ENCODE measurements around the gene HIPK2.
"Not testable (repeated sequence)": the region's sequence is repeated elsewhere in the genome, so short reads cannot be mapped to it uniquely, and the experiment has no call there.

HIPK2 gene

DNA sequence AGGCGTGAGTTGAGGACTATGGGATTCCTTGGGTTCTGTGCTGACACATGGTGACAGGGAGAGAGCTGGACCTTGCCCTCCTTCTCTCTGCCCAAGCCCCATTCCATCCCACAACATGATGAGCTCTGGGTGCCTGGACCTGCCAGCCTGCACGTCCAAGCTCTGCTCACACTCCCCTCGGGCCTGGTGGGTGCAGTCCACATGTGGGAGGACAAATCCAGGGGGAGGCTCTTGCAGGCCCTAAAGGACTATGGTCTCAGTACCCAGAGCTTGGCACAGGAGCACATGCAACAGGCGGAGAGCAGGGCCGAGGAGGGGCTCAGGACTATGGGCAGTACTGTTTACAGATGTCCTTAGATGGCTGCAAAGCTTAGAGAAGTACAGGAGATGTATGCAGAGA is 162.9 kb downstream of the HIPK2 start:
- DNase-seq: no peak

DNA sequence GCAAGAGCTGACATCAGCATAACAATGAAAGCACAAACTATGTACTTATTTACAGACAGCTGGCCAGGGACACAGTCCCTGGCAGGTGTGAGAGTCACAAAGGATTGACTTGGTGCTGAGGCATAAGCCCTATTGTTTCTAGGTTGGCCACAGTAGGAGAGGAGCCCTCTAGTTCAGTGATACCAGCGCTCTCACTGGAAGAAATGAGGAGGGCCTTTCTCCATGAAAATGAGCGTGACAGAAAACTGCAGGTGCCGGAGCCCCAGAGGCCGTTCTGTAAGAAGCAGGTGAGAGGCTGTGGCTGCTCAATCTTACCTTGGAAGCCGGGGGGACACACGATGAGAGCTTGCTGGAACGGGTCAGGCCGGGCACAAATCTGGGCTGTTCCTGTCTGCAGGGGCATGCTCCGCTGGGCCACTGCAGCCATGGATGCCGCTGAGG is 163.8 kb downstream of the HIPK2 start:
- no peak for DNase-seq

DNA sequence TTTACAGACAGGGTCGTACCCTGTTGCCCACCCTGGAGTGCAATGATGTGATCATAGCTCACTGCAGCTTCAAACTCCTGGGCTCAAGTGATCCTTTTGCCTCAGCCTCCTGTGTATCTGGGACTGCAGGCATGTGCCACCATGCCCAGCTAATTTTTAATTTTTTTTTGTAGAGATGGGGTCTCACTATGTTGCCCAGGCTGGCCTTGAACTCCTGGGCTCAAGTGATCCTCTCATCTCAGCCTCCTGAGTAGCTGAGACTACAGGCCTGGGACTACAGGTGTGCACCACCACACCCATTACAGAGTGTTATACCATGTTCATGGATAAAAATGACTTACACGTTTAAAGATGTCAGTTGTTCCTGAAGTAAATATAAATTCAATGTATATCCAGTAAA is 166.2 kb downstream of the HIPK2 start:
- not testable (repeated sequence) for DNase-seq

DNA sequence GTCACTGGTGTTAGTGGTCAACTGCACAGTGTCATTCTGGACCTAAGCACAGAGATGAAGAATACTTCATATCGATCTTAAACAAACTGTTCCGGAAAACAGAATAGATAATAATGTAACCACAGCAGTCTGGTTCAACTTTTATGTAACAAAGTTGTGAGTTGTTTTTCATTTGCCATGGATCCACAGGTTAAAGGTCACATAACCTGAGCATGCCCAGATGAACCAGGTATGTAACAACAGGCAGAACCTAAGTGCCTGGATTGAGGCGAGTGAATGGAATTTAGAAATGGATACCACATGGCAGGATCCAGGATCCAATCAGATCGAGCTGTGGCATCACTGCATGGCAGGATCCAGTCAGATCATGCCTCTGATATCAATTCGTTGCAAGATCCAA is 167.2 kb downstream of the HIPK2 start:
- no peak for DNase-seq

DNA sequence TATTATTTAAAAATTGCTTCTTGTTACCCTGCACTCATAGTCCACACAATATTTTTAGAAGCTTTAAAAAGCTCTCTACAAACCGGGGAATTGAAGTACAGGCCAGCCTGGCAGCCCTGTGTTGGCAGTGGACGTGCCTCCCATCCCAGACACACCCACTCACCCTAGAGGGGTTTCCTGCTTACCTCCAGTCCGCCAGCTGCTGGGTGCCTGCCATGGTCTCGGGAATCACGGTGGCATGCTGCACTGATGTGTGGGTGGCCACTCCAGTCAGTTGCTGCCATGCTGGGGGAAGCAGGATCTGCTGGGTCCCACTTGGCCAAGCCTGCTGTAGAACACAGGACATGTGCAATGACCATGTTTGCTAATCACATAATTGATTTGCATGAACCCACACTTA is 173.9 kb downstream of the HIPK2 start:
- no peak for DNase-seq

DNA sequence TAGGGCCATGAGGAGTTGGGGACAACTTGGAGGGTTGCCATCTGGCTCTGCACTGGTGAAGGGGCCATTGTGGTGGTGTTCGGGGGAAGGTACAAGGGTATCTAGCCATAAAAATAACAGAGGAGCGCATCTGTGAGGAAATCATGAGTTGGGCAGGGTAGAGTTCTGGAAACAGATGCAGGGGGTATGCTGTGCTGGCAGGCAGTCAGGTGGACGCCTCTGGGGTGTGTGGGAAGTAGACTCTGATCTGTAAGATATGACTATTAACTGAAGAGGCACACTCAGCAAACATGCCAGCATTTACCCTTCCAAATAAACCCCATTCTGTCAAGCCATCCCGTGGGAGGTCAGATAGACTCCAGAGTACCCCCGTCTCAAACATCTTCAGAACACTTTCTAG is 174.5 kb downstream of the HIPK2 start:
- no peak for DNase-seq

DNA sequence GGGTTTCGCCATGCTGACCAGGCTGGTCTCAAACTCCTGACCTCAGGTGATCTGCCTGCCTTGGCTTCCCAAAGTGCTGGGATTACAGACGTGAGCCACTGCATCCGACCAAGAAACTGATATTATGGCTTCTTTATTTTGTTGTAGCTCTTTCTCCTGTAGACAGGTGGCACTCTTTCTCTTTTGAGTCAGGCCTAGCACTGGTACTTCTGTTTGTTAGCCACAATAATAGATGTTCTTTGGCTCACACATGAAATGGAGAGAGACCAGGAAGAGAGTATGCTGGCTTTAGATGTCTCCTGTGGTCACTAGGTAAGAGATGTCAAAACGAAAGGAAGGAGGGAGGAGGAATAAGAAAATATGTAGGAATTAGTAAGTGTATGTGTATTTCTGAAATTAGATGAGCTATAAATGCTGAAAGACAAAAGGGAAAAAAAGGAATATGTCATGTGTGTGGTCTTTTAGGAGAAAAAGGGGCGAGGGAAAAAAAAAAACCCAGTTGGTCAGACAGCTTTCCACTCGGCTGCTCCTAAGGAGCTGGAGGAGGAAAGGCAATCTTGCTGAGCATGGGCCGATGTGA is 175.6 kb downstream of the HIPK2 start:
- no peak for DNase-seq

DNA sequence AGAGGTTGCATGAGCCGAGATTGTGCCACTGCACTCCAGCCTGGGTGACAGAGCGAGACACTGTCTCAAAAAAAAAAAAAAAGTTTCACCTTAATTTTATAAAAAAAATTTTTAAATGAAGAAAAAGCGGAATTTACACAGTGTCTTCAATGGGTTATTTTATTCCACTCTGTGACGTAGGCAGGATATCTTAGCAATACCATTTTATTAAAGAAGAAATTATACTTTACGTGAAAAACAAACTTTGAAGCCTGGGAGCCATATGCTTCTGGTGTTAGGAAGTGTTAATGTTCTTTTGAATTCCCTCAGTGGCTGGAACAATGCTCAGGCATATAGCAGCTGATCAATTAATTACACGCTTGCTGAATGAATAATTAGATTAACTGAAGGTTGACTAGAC is 176.6 kb downstream of the HIPK2 start:
- DNase-seq: no peak

DNA sequence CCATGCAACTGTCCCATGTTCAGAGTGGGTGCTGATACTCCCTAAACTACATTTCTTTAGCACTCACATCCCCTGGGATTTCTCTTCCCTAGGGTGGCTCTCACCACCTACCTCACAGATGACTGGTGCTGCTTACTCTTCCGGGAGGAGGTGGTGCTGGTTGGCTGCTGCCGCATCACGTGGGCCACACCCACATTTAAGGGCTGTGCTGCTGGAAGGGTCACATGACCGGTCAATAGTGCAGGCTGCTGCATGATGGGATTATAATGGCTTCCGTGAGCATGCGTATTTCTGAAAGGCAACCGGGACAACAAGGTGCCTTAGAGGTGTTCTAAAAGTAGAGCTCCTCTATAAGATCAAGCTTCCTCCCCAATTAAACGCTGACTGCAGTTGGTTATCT is 177.5 kb downstream of the HIPK2 start:
- DNase-seq: no peak

DNA sequence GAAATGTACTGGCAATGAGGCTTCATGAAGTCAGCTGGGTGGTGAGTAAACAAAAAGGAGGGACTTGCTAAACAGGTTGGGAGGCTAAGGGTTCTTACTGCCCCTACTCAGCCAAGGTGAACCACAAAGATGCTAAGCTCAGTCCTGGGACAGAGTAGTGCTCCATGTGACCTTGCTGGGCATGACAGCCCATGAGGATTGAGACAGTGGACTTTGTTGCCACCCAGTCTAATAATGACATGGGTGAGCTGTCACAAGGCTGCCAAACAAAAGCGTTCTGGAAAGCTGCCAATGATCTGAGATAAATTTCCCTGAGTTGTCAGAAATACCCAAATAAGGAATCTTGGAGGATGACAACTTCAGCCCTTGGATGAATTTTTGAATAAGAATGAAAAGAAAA is 179.2 kb downstream of the HIPK2 start:
- no peak for DNase-seq

DNA sequence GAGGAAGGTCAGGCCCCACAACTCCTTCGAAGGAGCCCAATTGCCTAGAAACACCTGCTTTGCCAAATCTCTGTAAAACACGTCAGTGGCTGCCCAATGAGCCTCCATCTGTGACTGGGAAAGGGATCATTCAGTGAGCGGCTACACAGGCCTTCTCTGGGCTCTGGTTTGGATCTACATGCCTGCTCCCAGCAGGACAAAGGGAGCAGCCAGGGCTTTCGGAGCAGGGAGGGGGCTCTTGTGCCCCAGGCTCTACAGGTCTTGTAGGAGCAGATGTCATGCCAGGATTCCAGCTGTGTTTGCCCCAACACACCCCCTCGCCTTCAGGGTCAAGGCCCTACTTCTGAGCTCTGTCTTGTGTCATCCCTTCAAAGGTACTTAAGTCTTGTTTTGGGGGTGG is 180.8 kb downstream of the HIPK2 start:
- DNase-seq: no peak

DNA sequence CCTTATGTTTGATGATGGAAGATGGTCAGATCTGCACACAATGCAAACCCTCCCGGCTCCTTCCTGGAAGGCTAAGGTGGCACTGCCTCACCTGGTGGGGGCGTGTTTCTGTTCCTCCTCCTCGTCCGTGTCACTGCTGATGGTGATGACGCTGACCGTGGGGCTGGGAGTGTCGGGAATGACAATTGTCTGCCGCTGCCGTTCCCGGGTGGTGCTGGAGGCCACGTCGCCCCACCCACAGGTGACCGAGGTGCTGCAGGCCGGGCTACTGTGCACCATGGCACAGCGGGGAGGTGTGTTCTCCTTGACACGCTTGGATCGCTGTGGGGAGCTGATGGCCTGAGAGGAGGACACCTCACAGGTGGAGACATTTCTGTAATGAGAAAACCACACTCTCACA is 181.2 kb downstream of the HIPK2 start:
- DNase-seq: no peak

DNA sequence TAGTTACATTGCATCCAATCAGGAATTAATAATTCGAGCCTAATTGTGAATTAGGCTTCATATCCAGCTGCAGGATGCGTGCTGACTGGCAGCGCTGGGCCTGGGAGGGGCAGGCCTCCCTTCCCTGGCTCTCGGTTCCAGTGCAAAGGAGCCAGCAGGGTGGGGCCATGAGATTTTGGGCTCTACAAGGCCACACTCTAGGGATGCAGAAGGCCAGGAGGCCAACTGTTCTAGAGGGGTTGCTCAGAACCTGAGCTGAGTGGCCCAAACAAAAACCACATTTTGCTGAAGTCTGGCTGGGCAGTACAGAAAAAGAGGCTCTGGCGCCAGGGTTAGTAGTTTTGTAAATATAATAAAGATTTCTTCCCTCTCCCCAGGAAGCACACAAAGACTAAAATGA is 182.0 kb downstream of the HIPK2 start:
- DNase-seq: no peak

DNA sequence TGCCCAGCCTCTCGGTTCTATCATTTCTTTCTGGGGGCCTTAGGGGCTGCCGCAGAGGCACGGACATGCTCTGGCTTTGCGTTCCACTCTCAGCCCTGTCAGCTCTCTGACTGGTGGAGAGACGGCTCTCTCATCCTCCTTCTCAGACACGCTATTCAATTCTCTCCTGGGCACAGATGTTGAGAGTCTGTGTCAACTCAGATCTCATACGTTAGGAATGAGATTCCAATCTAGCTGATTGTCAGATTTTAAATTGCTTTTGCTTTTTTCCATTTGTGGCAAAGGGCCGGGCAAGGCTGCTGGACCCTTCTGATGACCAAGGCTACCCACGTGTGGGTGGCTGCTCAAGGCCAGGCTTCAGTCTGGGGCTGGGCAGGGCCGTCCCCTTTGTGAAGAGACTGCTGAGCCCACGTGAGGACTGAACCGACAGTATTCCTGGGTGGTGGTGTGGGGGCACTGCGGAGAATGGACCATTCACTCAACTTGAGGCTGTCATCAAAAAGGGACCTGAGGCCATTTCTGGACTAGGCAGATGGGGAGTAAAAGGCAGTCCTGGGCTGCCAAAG is 182.8 kb downstream of the HIPK2 start:
- DNase-seq: no peak

DNA sequence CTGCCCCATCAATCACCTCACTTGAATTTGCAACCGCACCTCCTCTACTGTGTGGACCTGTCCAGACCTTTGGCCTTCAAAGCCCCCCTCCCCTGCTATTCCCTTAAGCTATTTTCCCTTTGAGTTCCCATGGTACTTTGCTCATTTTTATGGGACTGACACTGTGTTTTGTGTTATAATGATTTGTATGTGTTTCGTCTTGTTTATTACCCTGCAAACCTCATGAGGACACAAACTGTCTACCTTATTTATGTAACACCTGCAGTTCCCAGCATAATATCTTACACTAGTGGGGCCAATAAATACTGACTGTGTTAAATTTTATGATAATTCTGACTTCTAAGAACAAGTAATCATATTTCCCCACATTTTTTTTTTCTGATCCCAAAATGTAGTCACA is 183.7 kb downstream of the HIPK2 start:
- no peak for DNase-seq

DNA sequence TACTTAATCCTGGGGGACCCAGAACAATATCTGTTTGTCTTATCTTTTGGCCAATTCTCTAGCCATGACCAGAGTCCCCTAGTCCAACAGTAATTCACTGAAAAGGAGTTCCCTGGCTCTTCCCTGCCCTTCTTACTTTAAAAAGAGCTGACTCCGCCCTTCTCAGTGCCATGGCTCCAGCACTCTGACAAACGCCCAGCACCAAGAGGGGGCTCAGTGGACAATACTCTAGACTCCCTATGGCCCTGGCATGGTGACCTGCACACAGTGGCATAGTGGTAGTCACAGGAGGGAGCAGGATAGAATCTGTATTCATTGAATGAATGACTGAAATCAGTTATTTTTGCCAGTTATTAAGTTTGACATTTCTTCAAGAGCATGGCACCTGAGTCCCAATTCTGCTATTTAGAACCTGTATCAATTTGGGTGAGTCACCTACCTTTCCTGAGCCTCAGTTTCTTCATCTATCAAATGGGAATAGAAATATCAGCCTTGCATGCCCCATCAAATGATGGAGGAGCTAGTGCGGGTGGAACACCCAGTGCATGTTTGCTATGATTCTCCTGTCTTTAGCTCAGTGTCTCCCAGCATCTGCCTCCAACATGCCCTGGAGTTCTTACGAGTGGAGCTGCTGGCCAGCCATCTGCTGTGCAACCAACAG is 184.9 kb downstream of the HIPK2 start:
- DNase-seq: no peak

DNA sequence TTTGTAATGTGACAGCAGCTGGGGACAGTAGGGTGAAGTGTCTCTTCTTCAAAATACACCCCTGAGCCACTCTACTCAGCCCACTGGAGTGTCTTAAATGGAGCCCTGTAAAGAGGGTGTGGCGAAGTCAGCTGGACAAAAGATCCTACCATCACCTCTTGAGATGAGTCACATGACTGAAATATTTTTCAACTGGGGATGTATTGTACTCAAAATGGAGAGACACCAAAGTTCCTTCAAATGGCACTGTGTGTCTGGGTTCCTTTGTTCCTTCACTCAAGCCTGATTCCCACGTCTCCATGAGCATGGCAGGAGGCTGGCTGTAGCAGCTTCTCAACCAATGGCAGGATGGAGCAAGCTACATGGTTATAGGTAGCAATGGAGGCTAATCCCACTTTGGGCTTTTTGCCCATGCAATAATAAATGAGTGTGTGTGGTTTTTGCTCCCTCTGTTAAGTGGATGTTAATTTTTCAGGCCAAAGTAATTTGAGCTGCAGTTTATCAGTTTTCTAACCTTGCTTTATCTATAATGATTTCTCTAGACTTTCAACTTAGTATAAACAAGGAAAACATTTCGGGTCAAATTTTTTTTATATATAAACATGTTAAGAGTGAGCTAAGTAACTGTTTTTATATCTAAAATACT is 186.1 kb downstream of the HIPK2 start:
- no peak for DNase-seq

DNA sequence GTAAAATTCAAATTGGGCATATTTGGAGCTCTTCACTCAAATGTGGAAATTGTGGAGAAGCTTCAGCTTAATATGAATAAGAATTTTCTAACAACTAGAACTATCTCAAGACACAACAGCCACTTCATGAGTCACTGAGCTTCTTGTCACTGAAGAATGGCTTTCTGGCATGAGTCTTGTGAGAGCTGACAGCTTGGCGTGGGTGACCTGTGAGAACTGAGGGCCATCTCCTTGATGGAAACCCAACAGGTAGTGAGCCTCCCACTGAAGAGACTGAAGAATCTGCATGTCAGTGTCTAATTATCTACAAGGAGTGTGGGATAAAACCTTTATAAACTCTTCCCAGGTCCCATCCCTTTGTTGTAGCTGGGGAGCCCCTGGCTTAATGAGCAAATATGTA is 188.3 kb downstream of the HIPK2 start:
- DNase-seq: no peak

DNA sequence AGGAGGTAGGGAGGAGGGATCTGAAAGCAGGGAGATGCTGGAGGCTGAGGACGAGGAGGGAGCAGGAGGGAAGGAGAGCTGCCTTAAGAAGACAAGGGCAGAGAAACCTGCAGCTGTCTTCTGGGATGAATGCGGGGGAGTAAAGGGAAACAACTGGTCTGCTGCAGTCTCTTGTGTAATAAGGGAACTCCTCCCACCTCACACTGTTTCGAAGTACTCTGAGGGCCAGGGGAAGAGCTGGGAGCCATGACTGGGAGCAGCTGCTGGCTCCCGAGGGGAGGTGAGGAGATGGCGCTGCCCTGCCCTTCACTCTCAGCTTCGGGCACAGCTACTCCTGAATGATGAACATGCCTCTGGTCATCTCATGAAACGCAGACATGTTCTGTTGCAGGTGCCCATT is 189.2 kb downstream of the HIPK2 start:
- DNase-seq: no peak

DNA sequence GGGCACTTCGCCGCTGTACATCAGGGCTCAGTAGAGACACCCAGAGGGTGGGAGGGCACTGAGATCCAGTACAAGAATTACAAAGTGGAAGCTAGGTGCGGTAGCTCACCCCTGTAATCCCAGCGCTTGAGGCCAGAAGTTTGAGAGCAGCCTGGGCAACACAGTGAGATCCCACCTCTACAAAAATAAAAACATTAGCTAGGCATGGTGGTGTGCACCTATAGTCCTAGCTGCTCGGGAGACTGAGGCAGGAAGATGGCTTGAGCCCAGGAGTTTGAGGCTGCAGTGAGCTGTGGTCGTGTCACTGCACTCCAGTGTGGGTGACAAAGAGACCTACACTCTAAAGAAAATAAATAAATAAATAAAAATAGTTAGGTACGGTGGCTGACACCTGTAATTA is 190.3 kb downstream of the HIPK2 start:
- DNase-seq: no peak

DNA sequence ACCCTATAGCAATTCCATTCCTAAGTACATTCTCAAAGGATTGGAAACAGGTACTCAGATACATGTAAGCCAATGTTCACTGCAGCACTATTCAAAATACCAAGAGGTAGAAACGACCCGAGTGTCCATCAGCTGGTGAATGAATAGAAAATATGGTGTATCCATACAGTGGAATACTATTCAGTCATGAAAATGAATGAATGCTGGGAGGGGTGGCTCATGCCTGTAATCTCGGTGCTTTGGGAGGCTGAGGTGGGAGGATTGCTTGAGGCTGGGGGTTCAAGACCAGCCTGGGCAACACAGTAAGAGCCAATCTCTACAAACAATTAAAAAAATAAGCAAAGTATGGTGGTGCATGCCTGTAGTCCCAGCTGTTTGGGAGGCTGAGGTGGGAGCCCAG is 191.5 kb downstream of the HIPK2 start:
- no peak for DNase-seq

DNA sequence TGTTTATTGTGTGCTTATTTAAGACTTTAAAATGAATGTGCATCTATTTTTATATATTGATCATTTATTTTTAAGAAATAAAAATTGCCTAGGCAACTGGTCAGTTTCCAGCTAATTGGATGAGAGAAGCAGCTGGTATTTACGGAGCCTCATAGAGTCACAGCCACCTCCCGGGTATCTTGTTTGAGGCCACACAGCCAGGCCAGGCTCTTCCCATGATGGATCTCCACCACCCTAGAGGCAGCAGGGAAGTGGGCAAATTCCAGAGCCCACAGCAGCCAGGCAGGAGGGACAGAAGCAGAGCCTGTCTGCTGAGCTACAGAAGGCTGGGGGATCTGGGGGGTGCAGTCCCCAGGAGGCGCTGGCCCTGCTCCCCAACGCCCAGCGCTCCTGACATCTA is 192.8 kb downstream of the HIPK2 start:
- no peak for DNase-seq

DNA sequence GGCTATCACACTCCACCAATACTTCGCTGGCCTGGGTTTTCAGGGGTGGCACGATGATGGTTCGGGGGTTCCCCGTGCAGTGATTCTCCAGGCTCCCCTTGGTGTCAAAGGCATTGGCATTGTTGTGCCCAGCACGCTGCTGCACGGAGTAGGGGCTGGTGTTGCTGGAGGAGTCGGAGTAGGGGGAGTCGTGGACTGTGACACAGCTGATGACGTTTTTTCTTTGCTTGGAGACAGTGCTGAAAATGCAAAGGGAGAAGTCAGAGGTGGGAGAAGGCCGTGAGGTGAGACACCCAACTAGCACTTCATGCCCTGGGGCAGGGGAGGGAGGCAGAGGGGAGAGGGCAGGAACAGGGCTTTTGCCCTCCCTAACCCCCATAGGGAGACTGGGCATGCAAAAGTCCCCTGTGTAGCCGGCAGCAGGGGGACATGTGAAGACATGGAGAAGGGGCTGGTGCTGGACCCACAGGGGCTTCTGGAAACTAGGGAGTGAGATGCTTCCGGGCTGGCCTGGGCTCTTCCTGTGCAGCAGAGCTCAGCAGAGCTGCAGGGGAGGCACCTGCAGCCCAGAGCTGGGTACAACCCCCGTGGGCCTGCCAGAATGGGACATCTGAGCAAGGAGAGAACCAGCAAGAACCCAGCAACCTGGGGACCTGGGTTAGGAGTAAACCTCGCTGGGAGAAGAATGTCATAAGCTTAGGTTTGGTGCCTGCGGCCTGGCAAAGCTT is 193.8 kb downstream of the HIPK2 start:
- DNase-seq: no peak

DNA sequence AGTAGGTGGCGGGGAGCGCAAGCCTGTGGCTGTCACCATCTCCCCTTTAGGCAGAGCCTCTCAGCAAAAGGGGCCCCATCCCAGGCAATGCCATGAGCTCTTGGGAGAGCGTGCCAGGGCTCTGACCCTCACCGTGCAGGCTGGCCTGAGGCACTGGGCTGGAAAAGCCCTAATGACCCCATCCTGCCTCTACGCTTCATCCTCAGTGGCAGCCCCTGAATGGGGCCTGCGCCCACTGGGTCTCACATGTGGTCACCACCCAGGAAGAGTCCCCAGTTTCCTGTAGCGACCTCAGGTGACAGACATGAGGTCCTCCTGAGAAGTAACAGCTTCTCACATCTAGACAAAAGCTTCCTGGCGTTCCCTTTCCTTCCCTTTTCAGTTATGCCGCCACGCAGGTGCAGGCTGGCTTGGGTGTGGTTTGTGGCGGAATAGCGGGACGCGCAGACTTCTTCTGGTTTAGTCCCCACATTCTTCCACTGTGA is 195.1 kb downstream of the HIPK2 start:
- DNase-seq: no peak
